DMS79 treated with DMSO at 0.1 percent for 48 hours (cell line): ENCODE data around the gene HNRNPLL.

Experiments
- DNase-seq: peaks from one replicate; lab custom pipeline; 2025; lab: John Stamatoyannopoulos, UW

HNRNPLL gene

GRCh38 chr2:38592951-38593350 lies 9.8 kb downstream of the HNRNPLL start:
- DNase-seq = no peak

- no peak for DNase-seq
Measured at GRCh38 chr2:38591152-38591551, 11.6 kb downstream of the HNRNPLL start.

GRCh38 chr2:38590053-38590452 lies 12.7 kb downstream of the HNRNPLL start:
- DNase-seq = no peak

GRCh38 chr2:38586931-38587330 lies 15.8 kb downstream of the HNRNPLL start:
- DNase-seq = no peak

- DNase-seq = no peak
Measured at GRCh38 chr2:38584881-38585280, 17.8 kb downstream of the HNRNPLL start.

GRCh38 chr2:38583994-38584393 lies 18.7 kb downstream of the HNRNPLL start:
- no peak for DNase-seq

- DNase-seq = no peak
Measured at GRCh38 chr2:38583524-38583923, 19.2 kb downstream of the HNRNPLL start.

- DNase-seq = peak; percentile 74
Measured at GRCh38 chr2:38581193-38582147, 21.3 kb downstream of the HNRNPLL start.

- no peak for DNase-seq
Measured at GRCh38 chr2:38580115-38580636, 22.6 kb downstream of the HNRNPLL start.

- no peak for DNase-seq
Measured at GRCh38 chr2:38578832-38579231, 23.9 kb downstream of the HNRNPLL start.

GRCh38 chr2:38574278-38574677 lies 28.4 kb downstream of the HNRNPLL start:
- DNase-seq = no peak

GRCh38 chr2:38572167-38572566 lies 30.6 kb downstream of the HNRNPLL start:
- no peak for DNase-seq

GRCh38 chr2:38571193-38571592 lies 31.5 kb downstream of the HNRNPLL start:
- DNase-seq = no peak

- no peak for DNase-seq
Measured at GRCh38 chr2:38568724-38569436, 33.8 kb downstream of the HNRNPLL start.

- no peak for DNase-seq
Measured at GRCh38 chr2:38565333-38565732, 37.4 kb downstream of the HNRNPLL start.

- DNase-seq = no peak
Measured at GRCh38 chr2:38561691-38562090, 41.0 kb downstream of the HNRNPLL start.

- DNase-seq = no peak
Measured at GRCh38 chr2:38560092-38560491, 42.6 kb downstream of the HNRNPLL start.

GRCh38 chr2:38557981-38558380 lies 44.7 kb downstream of the HNRNPLL start:
- DNase-seq = no peak

GRCh38 chr2:38557217-38557616 lies 45.5 kb downstream of the HNRNPLL start:
- DNase-seq = no peak

GRCh38 chr2:38556006-38556801 lies 46.5 kb downstream of the HNRNPLL start:
- no peak for DNase-seq

- no peak for DNase-seq
Measured at GRCh38 chr2:38554973-38555595, 47.6 kb downstream of the HNRNPLL start.

- no peak for DNase-seq
Measured at GRCh38 chr2:38553554-38553953, 49.2 kb downstream of the HNRNPLL start.
